ENCODE measurements around the gene CTNNA3. TPM values are rescaled to one million over a fixed set of nuclear protein-coding genes. Genes with fewer than 3 reads are reported as not detected.
"Not testable (repeated sequence)": the region's sequence is repeated elsewhere in the genome, so short reads cannot be mapped to it uniquely, and the experiment has no call there.

Gene CTNNA3
- polyA plus RNA-seq, 1 experiment = not detected

- Histone ChIP-seq H3K27me3 (ENCODE audit: control insufficient read depth, insufficient read depth, low read length) (no peaks in the 10 kb centered on the region), H3K4me3 (ENCODE audit: low read depth, low read length) (no peak overlapping the region), H3K36me3 (ENCODE audit: control insufficient read depth, insufficient read depth, low read length) (no peaks in the 10 kb centered on the region)
- ChIA-PET POLR2A (no interaction called here), CTCF (no interaction called here)
- TF ChIP-seq, protein P1, sequence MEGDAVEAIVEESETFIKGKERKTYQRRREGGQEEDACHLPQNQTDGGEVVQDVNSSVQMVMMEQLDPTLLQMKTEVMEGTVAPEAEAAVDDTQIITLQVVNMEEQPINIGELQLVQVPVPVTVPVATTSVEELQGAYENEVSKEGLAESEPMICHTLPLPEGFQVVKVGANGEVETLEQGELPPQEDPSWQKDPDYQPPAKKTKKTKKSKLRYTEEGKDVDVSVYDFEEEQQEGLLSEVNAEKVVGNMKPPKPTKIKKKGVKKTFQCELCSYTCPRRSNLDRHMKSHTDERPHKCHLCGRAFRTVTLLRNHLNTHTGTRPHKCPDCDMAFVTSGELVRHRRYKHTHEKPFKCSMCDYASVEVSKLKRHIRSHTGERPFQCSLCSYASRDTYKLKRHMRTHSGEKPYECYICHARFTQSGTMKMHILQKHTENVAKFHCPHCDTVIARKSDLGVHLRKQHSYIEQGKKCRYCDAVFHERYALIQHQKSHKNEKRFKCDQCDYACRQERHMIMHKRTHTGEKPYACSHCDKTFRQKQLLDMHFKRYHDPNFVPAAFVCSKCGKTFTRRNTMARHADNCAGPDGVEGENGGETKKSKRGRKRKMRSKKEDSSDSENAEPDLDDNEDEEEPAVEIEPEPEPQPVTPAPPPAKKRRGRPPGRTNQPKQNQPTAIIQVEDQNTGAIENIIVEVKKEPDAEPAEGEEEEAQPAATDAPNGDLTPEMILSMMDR (IDR thresholded peaks at IDR 0.05; ENCODE audit: insufficient read depth, low read depth, low read length) = no peak
- no peak for DNase-seq (ENCODE audit: low read depth)
Measured at GRCh38 chr10:66368146-66368545, 1327.8 kb downstream of the CTNNA3 start.

DNA sequence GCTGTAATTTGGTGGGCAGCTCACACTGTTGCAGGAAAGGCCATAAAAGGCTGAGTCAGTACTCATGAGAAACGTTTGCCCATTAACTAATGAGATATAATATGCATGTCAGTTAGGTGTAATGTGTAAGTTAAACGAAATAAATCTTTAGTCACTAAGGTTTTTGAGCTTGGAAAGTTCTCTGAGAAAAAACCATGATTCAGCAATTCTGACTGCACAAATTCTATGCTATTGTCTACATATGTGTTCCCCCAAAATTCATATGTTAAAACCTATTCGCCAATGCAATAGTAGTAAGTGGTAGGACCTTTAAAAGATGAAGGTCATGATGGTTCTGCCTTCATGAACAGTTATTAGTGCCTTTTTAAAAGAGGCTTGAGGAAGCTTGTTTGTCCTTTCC lies 1329.8 kb downstream of the CTNNA3 start:
- Histone ChIP-seq H3K4me3 (ENCODE audit: low read depth, low read length) (no peak overlapping the region), H3K27me3 (ENCODE audit: control insufficient read depth, insufficient read depth, low read length) (no peaks in the 10 kb centered on the region), H3K36me3 (ENCODE audit: control insufficient read depth, insufficient read depth, low read length) (no peaks in the 10 kb centered on the region)
- TF ChIP-seq, protein P1 (IDR thresholded peaks at IDR 0.05; ENCODE audit: insufficient read depth, low read depth, low read length) = no peak
- ChIA-PET POLR2A (no interaction called here), CTCF (no interaction called here)
- DNase-seq (ENCODE audit: low read depth) = no peak

DNA sequence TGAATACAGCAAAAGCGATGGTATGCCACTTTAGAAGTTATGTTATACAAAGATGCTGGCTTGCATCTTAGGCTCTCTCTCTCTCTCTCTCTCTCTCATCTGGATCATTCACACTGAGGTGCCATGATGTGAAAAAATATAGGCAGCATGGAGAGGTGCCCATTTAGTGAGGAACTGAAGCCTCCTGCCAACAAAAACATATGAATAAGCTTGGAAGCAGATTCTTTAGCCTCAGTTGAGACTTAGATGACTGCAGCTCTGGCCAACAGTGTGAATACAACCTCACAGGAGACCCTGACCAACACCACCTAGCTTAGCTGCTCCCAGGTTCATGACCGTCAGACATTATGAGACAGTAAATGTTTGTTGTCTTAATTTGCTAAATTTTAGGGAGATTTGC lies 1330.3 kb downstream of the CTNNA3 start:
- no peaks in the 10 kb centered on the region for H3K27me3 ChIP-seq (ENCODE audit: control insufficient read depth, insufficient read depth, low read length)
- TF ChIP-seq, protein P1 (IDR thresholded peaks at IDR 0.05; ENCODE audit: insufficient read depth, low read depth, low read length) = no peak
- DNase-seq (ENCODE audit: low read depth) = no peak
- H3K4me3 ChIP-seq (ENCODE audit: low read depth, low read length) = no peak overlapping the region
- H3K36me3 ChIP-seq (ENCODE audit: control insufficient read depth, insufficient read depth, low read length) = no peaks in the 10 kb centered on the region
- ChIA-PET CTCF (no interaction called here), POLR2A (no interaction called here)

DNA sequence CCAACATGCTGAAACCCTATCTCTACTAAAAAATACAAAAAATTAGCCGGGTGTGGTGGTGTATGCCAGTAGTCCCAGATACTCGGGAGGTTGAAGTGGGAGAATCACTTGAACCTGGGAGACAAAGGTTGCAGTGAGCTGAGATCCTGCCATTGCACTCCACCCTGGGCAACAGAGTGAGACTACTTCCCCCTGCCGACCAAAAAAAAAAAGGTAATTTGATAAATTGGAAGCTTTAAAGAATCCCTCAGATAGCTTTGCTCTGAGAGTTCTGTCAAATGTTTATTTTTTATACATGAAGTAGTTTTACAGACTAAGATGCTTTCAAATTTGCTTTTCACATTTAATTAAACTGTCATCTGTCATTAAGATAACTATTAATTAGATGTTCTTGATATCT lies 1333.5 kb downstream of the CTNNA3 start:
- TF ChIP-seq, protein P1 (IDR thresholded peaks at IDR 0.05; ENCODE audit: insufficient read depth, low read depth, low read length) = no peak
- ChIA-PET CTCF (no interaction called here), POLR2A (no interaction called here)
- DNase-seq (ENCODE audit: low read depth) = no peak
- H3K27me3 ChIP-seq (ENCODE audit: control insufficient read depth, insufficient read depth, low read length) = no peaks in the 10 kb centered on the region
- H3K36me3 ChIP-seq (ENCODE audit: control insufficient read depth, insufficient read depth, low read length) = no peaks in the 10 kb centered on the region
- H3K4me3 ChIP-seq (ENCODE audit: low read depth, low read length) = no peak overlapping the region

- H3K4me3 ChIP-seq (ENCODE audit: low read depth, low read length); DNase-seq (ENCODE audit: low read depth); H3K27me3 ChIP-seq (ENCODE audit: control insufficient read depth, insufficient read depth, low read length); POLR2A ChIA-PET; CTCF ChIA-PET; H3K36me3 ChIP-seq (ENCODE audit: control insufficient read depth, insufficient read depth, low read length): not testable (repeated sequence)
Measured at GRCh38 chr10:66353822-66354221, 1342.2 kb downstream of the CTNNA3 start.

GRCh38 chr10:66353422-66353821 lies 1342.6 kb downstream of the CTNNA3 start:
- ChIA-PET CTCF (no interaction called here), POLR2A (no interaction called here)
- TF ChIP-seq, protein P1 (IDR thresholded peaks at IDR 0.05; ENCODE audit: insufficient read depth, low read depth, low read length) = no peak
- no peak for DNase-seq (ENCODE audit: low read depth)
- Histone ChIP-seq H3K27me3 (ENCODE audit: control insufficient read depth, insufficient read depth, low read length) (no peaks in the 10 kb centered on the region), H3K4me3 (ENCODE audit: low read depth, low read length) (no peak overlapping the region), H3K36me3 (ENCODE audit: control insufficient read depth, insufficient read depth, low read length) (no peaks in the 10 kb centered on the region)

All from BJ (cell line).